OCI-LY7 (cell line): Measurements from ENCODE around the gene NPNT. TPM values are rescaled to one million over a fixed set of nuclear protein-coding genes. Genes with fewer than 3 reads are reported as not detected.

Experiments used
- BruUV-seq: library from RNA; stranded (reverse); fragments of 400-500 nt; replicated peaks from 2 replicates; lab custom pipeline; 2021; lab: Mats Ljungman, UMichigan
- CTCF ChIA-PET: fragments of 300-600 bp; sonication (Branson Sonifier 250); formaldehyde crosslinking; loops from one replicate; lab custom pipeline; 2022; ENCODE audit warnings: antibody characterized with exemption; ENCODE audit not compliant: unreplicated experiment; lab: Charles Lee
- POLR2A ChIA-PET: fragments of 300-600 bp; sonication (Branson Sonifier 250); formaldehyde crosslinking; loops from one replicate; lab custom pipeline; 2022; ENCODE audit warnings: antibody characterized with exemption; lab: Charles Lee
- DNase-seq: peaks from one replicate; pipeline ENCODE4 v3.0.0-alpha.2; 2015; ENCODE audit warnings: low spot score
- H2AFZ ChIP-seq: fragments of 200-600 bp; sonication (generic), shearing (Covaris generic); 2 replicates; pipeline ENCODE4 v1.6.1; 2014; ENCODE audit warnings: mild to moderate bottlenecking, antibody characterized with exemption, low read length, moderate library complexity
- H3K27ac ChIP-seq: fragments of 200-600 bp; sonication (generic); 2 replicates; pipeline ENCODE4 v1.5.1; 2014; ENCODE audit warnings: mixed run types, low read depth, mild to moderate bottlenecking, moderate library complexity, low read length, inconsistent platforms; ENCODE audit not compliant: poor library complexity, severe bottlenecking
- H3K36me3 ChIP-seq: fragments of 200-600 bp; sonication (generic); 2 replicates; pipeline ENCODE4 v1.6.1; 2014; ENCODE audit warnings: mild to moderate bottlenecking, antibody characterized with exemption, low read length, moderate library complexity, mixed read lengths; ENCODE audit not compliant: insufficient read depth
- H3K4me1 ChIP-seq: fragments of 200-600 bp; sonication (generic); 2 replicates; pipeline ENCODE4 v1.5.1; 2014; ENCODE audit warnings: mild to moderate bottlenecking, low read length; ENCODE audit not compliant: insufficient read depth, poor library complexity, severe bottlenecking
- H3K4me2 ChIP-seq: fragments of 200-600 bp; sonication (generic); 2 replicates; pipeline ENCODE4 v1.6.1; 2014; ENCODE audit warnings: mild to moderate bottlenecking, low read length
- H3K4me3 ChIP-seq: fragments of 200-600 bp; sonication (generic); 2 replicates; pipeline ENCODE4 v1.5.1; 2014; ENCODE audit warnings: mild to moderate bottlenecking, low read depth, low read length; ENCODE audit not compliant: poor library complexity, severe bottlenecking
- H3K79me2 ChIP-seq: fragments of 200-600 bp; sonication (generic); 2 replicates; pipeline ENCODE4 v1.6.1; 2016; ENCODE audit warnings: low read depth, mild to moderate bottlenecking, low read length, moderate library complexity, mixed read lengths; ENCODE audit not compliant: insufficient read depth
- H3K9me2 ChIP-seq: fragments of 200-600 bp; sonication (generic); 2 replicates; pipeline ENCODE4 v1.6.1; 2016; ENCODE audit warnings: mild to moderate bottlenecking, low read length, mixed read lengths; ENCODE audit not compliant: insufficient read depth
- H3K9me3 ChIP-seq: fragments of 200-600 bp; sonication (generic); 2 replicates; pipeline ENCODE4 v1.6.1; 2014; ENCODE audit warnings: mild to moderate bottlenecking, mixed run types, low read length, mixed read lengths
- H4K20me1 ChIP-seq: fragments of 200-600 bp; sonication (generic); 2 replicates; pipeline ENCODE4 v1.6.1; 2014; ENCODE audit warnings: mild to moderate bottlenecking, antibody characterized with exemption, low read length, moderate library complexity, mixed read lengths; ENCODE audit not compliant: insufficient read depth
- CTCF ChIP-seq: fragments of 200-600 bp; sonication (generic); conservative IDR thresholded peaks from 2 replicates; pipeline ENCODE4 v1.5.1; 2014; ENCODE audit warnings: mild to moderate bottlenecking, antibody characterized with exemption, low read length, moderate library complexity, mixed read lengths
- EZH2phosphoT487 ChIP-seq: fragments of 200-600 bp; sonication (generic); IDR thresholded peaks from 2 replicates; pipeline ENCODE4 v1.6.1; 2018; ENCODE audit warnings: low read depth, borderline replicate concordance, mild to moderate bottlenecking, mixed run types, antibody characterized with exemption, low read length, moderate library complexity, mixed read lengths
- intact Hi-C: fragments of 100-400 bp; cut with micrococcal nuclease; formaldehyde crosslinking; loops from one replicate; pipeline ENCODE4 v1.10.0; 2022; ENCODE audit not compliant: unreplicated experiment
- total RNA-seq, 2 experiments: library from RNA; depleted of rRNA in 1 of 2; stranded (reverse); fragments of >200 nt in 1 of 2; shearing (Covaris generic) in 1 of 2; gene quantifications; 2 replicates each; pipeline ENCODE4 v1.2.3, GENCODE V29; 2014 to 2022

The NPNT gene
- total RNA-seq, 2 experiments from 2014 or later: not detected

DNA sequence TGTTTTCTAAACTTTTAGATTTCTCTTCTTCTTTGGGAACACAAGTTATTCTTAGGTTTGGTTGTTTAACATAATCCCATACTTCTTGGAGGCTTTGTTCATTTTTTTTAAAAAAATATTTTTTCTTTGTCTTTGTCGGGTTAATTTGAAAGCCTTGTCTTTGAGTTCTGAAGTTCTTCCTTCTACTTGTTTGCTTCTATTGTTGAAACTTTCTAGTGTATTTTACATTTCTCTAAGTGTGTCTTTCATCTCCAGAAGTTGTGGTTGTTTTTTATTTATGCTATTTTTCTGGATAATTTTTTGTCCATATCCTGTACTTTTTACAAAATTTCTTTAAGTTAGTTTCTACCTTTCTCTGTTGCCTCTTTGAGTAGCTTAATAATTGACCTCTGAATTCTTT lies 116.1 kb downstream of the NPNT start:
- Histone ChIP-seq H4K20me1 (no peaks in the 10 kb centered on the region), H3K79me2 (no peaks in the 10 kb centered on the region), H3K9me3 (no peaks in the 10 kb centered on the region), H3K36me3 (no peaks in the 10 kb centered on the region), H3K4me2 (no peak overlapping the region), H3K9me2 (no peaks in the 10 kb centered on the region), H3K4me1 (no peaks in the 10 kb centered on the region), H3K4me3 (no peak overlapping the region), H2AFZ (no peak overlapping the region), H3K27ac (no peak overlapping the region)
- intact Hi-C loops: no loop called here
- no peak for DNase-seq
- TF ChIP-seq CTCF: no peak
- TF ChIP-seq EZH2phosphoT487: no peak
- no TSS peak for BruUV-seq
- CTCF ChIA-PET: no interaction called here
- POLR2A ChIA-PET: interaction anchor here (1.0 kb wide), 1 partner anchor 21 kb away, joined by 3 read pairs; no protein-coding TSS in a partner anchor

DNA sequence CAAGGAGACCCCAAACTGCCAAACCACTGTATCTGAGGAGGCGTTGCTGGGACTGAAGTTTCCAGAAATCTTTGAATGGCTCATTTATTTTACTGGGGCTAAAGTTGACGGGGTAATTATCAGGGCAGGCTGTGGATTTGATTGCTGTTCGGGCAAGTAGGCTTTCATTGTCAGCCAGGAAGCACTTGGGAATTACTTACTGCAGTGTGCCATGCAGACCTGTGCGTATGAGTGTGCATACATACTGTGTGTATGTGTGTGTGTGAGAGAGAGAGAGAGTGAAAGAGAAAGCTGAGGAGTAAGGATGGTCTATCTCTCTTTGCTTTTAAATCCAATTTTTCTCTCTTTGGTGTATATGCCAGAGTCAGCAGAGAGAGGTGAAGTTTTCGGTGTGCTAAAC lies 122.7 kb downstream of the NPNT start:
- Histone ChIP-seq H3K9me2 (no peaks in the 10 kb centered on the region), H3K79me2 (no peaks in the 10 kb centered on the region), H3K4me3 (no peak overlapping the region), H3K36me3 (no peaks in the 10 kb centered on the region), H3K4me1 (no peaks in the 10 kb centered on the region), H3K9me3 (no peaks in the 10 kb centered on the region), H4K20me1 (no peaks in the 10 kb centered on the region), H3K4me2 (no peak overlapping the region), H3K27ac (no peak overlapping the region), H2AFZ (no peak overlapping the region)
- ChIA-PET POLR2A (no interaction called here), CTCF (no interaction called here)
- intact Hi-C loops: no loop called here
- no TSS peak for BruUV-seq
- TF ChIP-seq EZH2phosphoT487 (no peak), CTCF (no peak)
- DNase-seq: no peak

DNA sequence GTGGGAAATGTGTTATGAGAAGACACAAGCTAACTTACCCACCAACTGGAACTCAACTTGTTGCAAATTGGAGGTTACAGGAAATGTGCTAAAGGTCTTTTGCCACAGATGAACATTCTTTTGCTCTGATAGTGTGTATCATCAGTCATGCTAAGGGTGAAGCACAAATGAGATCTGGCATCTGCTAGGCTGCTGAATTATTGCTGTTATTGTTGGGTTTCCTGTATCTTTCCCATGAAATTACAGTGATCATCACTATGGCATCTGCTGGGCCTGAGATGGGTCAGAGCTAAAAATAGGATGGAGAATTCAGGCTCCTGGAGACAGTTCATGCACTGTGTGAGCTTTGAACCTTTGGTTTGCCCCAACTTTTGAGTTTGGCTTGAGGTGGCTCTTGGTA lies 124.5 kb downstream of the NPNT start:
- no peak overlapping the region for H2AFZ ChIP-seq
- POLR2A ChIA-PET: no interaction called here
- H3K4me3 ChIP-seq: no peak overlapping the region
- DNase-seq: no peak
- H4K20me1 ChIP-seq: no peaks in the 10 kb centered on the region
- BruUV-seq: no TSS peak
- no peaks in the 10 kb centered on the region for H3K9me2 ChIP-seq
- no peak overlapping the region for H3K27ac ChIP-seq
- CTCF ChIA-PET: no interaction called here
- TF ChIP-seq EZH2phosphoT487 (no peak), CTCF (no peak)
- no peaks in the 10 kb centered on the region for H3K79me2 ChIP-seq
- no peaks in the 10 kb centered on the region for H3K4me1 ChIP-seq
- intact Hi-C loops: no loop called here
- no peak overlapping the region for H3K4me2 ChIP-seq
- no peaks in the 10 kb centered on the region for H3K9me3 ChIP-seq
- H3K36me3 ChIP-seq: no peaks in the 10 kb centered on the region

Other genes starting within 250 kb of the NPNT start
- gene INTS12, start 186.8 kb upstream of the NPNT start, total RNA-seq (2014; rRNA removed; shearing (Covaris generic)): 10.0 and 14.4 TPM in 2 replicates
- gene INTS12, start 186.8 kb upstream of the NPNT start, total RNA-seq (2022): 19.4 and 20.0 TPM in 2 replicates
- 20.2 and 24.0 TPM in 2 replicates for gene GSTCD, start 186.7 kb upstream of the NPNT start, total RNA-seq (2014; rRNA removed; shearing (Covaris generic))
- 22.3 and 25.0 TPM in 2 replicates for gene GSTCD, start 186.7 kb upstream of the NPNT start, total RNA-seq (2022)